PC-9 (cell line): ENCODE measurements around the gene FAM120B. TPM values are rescaled to one million over a fixed set of nuclear protein-coding genes. Genes with fewer than 3 reads are reported as not detected.

Experiments
- BruUV-seq: library from RNA; stranded (reverse); fragments of 400-500 nt; replicated peaks from 2 replicates; lab custom pipeline; 2021; lab: Mats Ljungman, UMichigan
- CTCF ChIA-PET: fragments of 300-600 bp; sonication (Branson Sonifier 250); formaldehyde crosslinking; loops from one replicate; lab custom pipeline; 2022; ENCODE audit warnings: antibody characterized with exemption; lab: Charles Lee
- POLR2A ChIA-PET: fragments of 300-600 bp; sonication (Branson Sonifier 250); formaldehyde crosslinking; loops from one replicate; lab custom pipeline; 2022; ENCODE audit warnings: antibody characterized with exemption; ENCODE audit not compliant: unreplicated experiment; lab: Charles Lee
- DNase-seq, 2 experiments: peaks; one replicate each; pipeline versions ENCODE4 v3.0.0 to v3.0.0-alpha.2; 2015 to 2022; ENCODE audit warnings: mixed read lengths in 1 of 2
- H2AFZ ChIP-seq: fragments of 200-600 bp; sonication (generic); 2 replicates; pipeline ENCODE4 v1.8.1; 2017; ENCODE audit warnings: antibody characterized with exemption
- H3F3A ChIP-seq: fragments of 200-600 bp; sonication (generic); 2 replicates; pipeline ENCODE4 v1.8.1; 2017; ENCODE audit warnings: antibody characterized with exemption, mild to moderate bottlenecking, low read depth; ENCODE audit not compliant: insufficient read depth
- H3K27ac ChIP-seq: fragments of 200-600 bp; sonication (generic); 2 replicates; pipeline ENCODE4 v1.6.1; 2016; ENCODE audit warnings: mixed run types
- H3K27me3 ChIP-seq: fragments of 200-600 bp; sonication (generic); 2 replicates; pipeline ENCODE4 v1.6.1; 2016; ENCODE audit warnings: low read depth, mixed run types; ENCODE audit not compliant: insufficient read depth
- H3K36me3 ChIP-seq: fragments of 200-600 bp; sonication (generic); 2 replicates; pipeline ENCODE4 v1.6.1; 2016; ENCODE audit warnings: low read depth, mixed run types
- H3K4me1 ChIP-seq: fragments of 200-600 bp; sonication (generic); replicated peaks from 2 replicates; pipeline ENCODE4 v1.6.1; 2016; ENCODE audit warnings: mixed run types; ENCODE audit not compliant: insufficient read depth
- H3K4me2 ChIP-seq: fragments of 200-600 bp; sonication (generic); 2 replicates; pipeline ENCODE4 v1.6.1; 2017; ENCODE audit warnings: mixed run types
- H3K4me3 ChIP-seq: fragments of 200-600 bp; sonication (generic); 2 replicates; pipeline ENCODE4 v1.6.1; 2016; ENCODE audit warnings: mixed run types
- H3K79me2 ChIP-seq: fragments of 200-600 bp; sonication (generic); 2 replicates; pipeline ENCODE4 v1.6.1; 2017; ENCODE audit warnings: low read depth, mixed run types
- H3K9me2 ChIP-seq: fragments of 200-600 bp; sonication (generic); 2 replicates; pipeline ENCODE4 v1.8.1; 2017; ENCODE audit warnings: mild to moderate bottlenecking; ENCODE audit not compliant: insufficient read depth
- H3K9me3 ChIP-seq: fragments of 200-600 bp; sonication (generic); 2 replicates; pipeline ENCODE4 v1.8.1; 2016; ENCODE audit warnings: low read depth; ENCODE audit not compliant: insufficient read depth
- H4K20me1 ChIP-seq: fragments of 200-600 bp; sonication (generic); 2 replicates; pipeline ENCODE4 v1.8.1; 2017; ENCODE audit not compliant: insufficient read depth
- CTCF ChIP-seq: fragments of 200-600 bp; sonication (generic); conservative IDR thresholded peaks from 2 replicates; pipeline ENCODE4 v1.6.1; 2017; ENCODE audit warnings: mixed run types, antibody characterized with exemption, mild to moderate bottlenecking, moderate library complexity
- EZH2 ChIP-seq: fragments of 200-600 bp; sonication (generic); IDR thresholded peaks from 2 replicates; pipeline ENCODE4 v1.8.0; 2017; ENCODE audit warnings: antibody characterized with exemption, low read depth
- intact Hi-C: fragments of 100-400 bp; cut with micrococcal nuclease; formaldehyde crosslinking; loops from one replicate; pipeline ENCODE4 v1.10.0; 2022; ENCODE audit not compliant: unreplicated experiment
- total RNA-seq: library from RNA; stranded (reverse); gene quantifications from 2 replicates; pipeline ENCODE4 v1.2.3, GENCODE V29; 2021

FAM120B gene
- total RNA-seq, 1 experiment from 2014 or later = 14.3 TPM

DNA sequence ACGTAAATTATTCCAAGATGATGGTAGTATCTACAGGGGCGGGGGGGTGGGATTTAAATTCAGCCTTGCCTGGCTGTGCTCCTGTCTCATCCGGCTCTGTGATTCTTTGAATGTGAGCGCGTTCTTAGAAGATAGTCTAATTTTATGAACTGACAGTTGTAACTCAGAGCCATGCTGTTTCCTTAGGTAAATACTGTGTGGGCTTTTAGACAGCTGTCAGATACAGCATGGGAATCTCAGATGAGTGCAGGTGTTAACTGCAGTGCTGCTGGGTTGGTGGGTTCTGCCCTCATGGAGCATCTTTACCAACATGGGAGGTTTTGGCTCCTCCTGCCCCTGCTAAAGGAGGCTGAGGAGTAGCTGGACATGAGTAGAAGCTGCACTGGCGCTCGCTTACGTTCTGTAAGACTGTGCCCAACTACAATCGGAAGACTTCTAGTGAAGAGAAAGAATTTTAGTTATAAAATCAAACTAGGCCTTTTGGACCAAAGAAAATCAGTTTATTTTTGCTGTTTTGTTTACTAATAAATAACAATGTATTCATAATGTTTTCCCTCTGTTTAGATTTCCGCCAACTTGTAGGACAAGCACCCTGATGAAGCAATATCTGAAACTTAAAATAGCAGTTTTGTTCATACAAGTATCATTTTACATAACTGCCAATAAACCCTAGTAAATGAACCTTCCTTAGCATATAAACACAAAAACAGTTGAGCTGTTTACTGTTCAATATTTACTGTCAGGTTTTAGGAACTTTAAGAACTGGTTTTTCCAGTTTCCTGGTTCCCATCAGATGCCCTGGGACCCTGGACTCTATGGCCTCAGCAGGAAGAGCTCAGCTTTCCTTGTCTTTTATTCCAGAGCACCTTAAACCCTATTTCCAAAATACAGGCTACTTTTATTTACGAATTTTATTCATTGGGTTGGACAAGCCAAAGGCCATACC is 66.1 kb downstream of the FAM120B start:
- Histone ChIP-seq H2AFZ (no peak overlapping the region), H4K20me1 (no peaks in the 10 kb centered on the region), H3K27ac (no peak overlapping the region), H3K79me2 (no peaks in the 10 kb centered on the region), H3K36me3 (no peaks in the 10 kb centered on the region; the same call in 1 of the 2 replicates), H3K4me3 (no peak overlapping the region), H3K9me3 (no peaks in the 10 kb centered on the region), H3K9me2 (no peaks in the 10 kb centered on the region), H3K27me3 (no peaks in the 10 kb centered on the region), H3K4me2 (no peak overlapping the region), H3F3A (no peaks in the 10 kb centered on the region), H3K4me1 (peaks cover 8% of the 10 kb centered on the region)
- no TSS peak for BruUV-seq
- CTCF ChIA-PET = no interaction called here
- POLR2A ChIA-PET = interaction anchor here (0.7 kb wide), 1 partner anchor 661 kb away, joined by 3 read pairs; no protein-coding TSS in a partner anchor
- DNase-seq = no peak
- intact Hi-C loops = no loop called here
- TF ChIP-seq CTCF (no peak), EZH2 (no peak)

GRCh38 chr6:170374571-170375444 is 68.2 kb downstream of the FAM120B start:
- no TSS peak for BruUV-seq
- Histone ChIP-seq H3K9me3 (no peaks in the 10 kb centered on the region), H3K79me2 (no peaks in the 10 kb centered on the region), H2AFZ (no peak overlapping the region), H3K4me3 (no peak overlapping the region), H3K36me3 (no peaks in the 10 kb centered on the region; the same call in 1 of the 2 replicates), H3F3A (no peaks in the 10 kb centered on the region), H3K4me1 (peaks cover 8% of the 10 kb centered on the region), H3K27ac (no peak overlapping the region), H3K27me3 (no peaks in the 10 kb centered on the region), H3K9me2 (no peaks in the 10 kb centered on the region), H4K20me1 (no peaks in the 10 kb centered on the region), H3K4me2 (no peak overlapping the region)
- intact Hi-C loops = no loop called here
- ChIA-PET CTCF (no interaction called here), POLR2A (no interaction called here)
- DNase-seq = no peak
- no peak for TF ChIP-seq EZH2

GRCh38 chr6:170375661-170376060 is 69.1 kb downstream of the FAM120B start:
- H3K27me3 ChIP-seq = no peaks in the 10 kb centered on the region
- no peaks in the 10 kb centered on the region for H3K79me2 ChIP-seq
- H3K4me2 ChIP-seq = no peak overlapping the region
- H3K9me3 ChIP-seq = no peaks in the 10 kb centered on the region
- H4K20me1 ChIP-seq = no peaks in the 10 kb centered on the region
- H2AFZ ChIP-seq = no peak overlapping the region
- H3K4me1 ChIP-seq = peaks cover 8% of the 10 kb centered on the region
- ChIA-PET CTCF (no interaction called here), POLR2A (no interaction called here)
- no peaks in the 10 kb centered on the region for H3K9me2 ChIP-seq
- no peaks in the 10 kb centered on the region for H3F3A ChIP-seq
- H3K27ac ChIP-seq = no peak overlapping the region
- TF ChIP-seq EZH2 (no peak), CTCF (no peak)
- no peak for DNase-seq
- no peaks in the 10 kb centered on the region; the same call in 1 of the 2 replicates for H3K36me3 ChIP-seq
- no TSS peak for BruUV-seq
- intact Hi-C loops = no loop called here
- H3K4me3 ChIP-seq = no peak overlapping the region
